ENCODE results near the gene LSM5.

LSM5 gene

DNA sequence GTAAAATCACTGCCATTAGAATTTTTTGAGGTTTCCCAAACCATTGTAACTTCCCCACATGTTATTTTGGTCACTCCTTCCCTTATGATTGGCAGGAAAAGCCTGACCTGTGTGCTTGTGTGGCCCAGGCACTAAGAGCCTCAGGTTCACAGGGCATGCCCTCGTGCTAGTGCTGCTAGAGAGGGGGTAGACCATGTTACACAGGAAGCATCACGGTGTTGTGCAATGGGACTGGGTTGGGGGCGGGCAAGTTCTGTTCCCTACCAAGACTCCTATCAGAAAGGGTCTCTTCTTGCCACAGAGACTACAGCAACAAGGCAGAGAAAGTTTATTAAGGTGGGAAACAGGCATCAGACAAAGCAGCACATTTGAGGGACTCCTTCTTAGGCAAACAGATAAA, 32.2 kb downstream of the LSM5 start:
- DNase-seq: no peak

DNA sequence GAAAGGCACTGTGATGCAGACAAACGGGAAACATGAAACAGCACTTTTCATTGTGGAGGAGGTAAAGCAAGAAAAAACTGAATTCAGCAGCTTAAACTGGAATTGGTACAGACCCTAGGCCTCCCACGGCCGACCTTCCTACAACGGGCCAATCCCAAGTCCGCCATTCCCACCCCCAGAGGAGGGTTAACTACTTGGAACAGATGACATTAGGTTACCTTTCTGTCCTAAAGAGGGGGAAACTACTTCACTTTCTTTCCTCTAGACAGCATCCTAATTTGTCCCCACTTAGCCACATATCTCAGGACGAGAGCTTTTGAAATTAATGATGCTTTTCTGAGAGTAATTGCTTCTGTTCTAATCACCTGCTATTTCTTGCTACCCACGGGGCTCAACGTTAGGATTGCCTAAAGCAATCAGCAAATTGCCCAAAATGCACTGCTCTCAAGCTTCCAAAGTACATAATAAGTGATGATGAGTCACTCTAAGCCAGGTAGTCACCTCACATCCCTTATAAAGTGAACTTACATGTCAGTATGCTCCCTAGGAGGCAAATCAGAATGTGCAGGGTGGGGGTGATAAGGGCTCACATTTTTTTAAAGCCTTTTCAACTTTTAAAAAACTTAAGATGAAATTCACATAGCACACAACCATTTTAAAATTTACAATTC, 36.7 kb downstream of the LSM5 start:
- DNase-seq: no peak

DNA sequence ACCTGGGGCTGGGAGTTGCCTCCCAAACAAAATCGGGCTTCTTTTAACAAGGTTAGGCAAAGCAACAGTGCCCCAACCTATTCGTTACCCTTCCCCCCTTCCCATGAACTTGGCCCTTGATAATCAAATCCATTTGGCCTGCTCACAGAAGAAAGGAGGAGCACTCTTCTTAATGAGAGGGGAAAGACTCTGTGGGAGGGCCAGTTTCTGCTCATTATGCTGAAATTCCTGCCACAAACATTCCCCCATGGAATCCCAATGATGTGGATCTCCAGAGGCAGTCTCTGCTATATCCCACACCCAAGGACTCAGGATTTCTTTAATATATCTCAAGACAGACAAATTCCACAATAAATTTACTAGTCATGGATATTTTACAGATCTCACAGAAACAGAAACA, 43.0 kb downstream of the LSM5 start:
- DNase-seq: no peak

DNA sequence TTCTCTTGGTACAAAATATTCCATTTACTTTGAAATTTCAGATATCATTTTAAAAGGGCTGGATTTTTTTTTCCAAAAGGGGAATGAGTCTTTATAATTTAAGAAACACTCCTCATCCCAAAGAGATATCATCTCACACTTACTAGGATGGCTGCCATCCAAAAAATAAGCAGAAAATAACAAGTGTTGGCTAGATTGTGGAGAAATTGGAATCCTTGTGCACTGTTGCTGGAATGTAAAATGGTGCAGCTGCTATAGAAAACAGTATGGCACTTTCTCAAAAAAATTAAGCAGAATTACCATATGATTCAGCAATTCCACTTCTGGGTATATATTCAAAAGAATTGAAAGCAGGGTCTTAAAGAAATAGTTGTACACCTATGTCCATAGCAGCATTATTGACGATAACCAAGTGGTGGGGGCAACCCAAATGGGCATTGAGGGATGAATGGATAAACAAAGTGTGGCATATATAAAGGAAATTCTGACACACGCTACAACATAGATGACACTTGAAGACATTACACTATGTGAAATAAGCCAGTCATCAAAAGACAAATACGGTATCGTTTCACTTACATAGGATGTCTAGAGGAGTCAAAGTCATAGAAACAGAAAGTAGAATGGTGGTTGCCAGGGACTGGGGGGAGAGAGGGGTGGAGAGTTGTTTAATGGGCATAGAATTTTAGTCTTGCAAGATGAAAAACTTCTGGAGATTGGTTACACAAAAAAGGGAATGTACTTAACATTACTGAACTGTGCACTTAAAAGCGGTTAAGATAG, 53.8 kb downstream of the LSM5 start:
- DNase-seq: no peak

Measured in activated CD8-positive, alpha-beta memory T cell treated with anti-CD3 and anti-CD28 coated beads, Interleukin-2, amount 50 U/mL, for 4 hours (primary cell).